Kidney (tissue), 14 donors: Measurements from ENCODE around the gene GYPC. TPM values are rescaled to one million over a fixed set of nuclear protein-coding genes. Genes with fewer than 3 reads are reported as not detected.
A peak's percentile ranks its signal among the peaks of the same experiment; 100 is the strongest.

Experiments
- DNase-seq, 5 donors: peaks; one replicate each; pipeline ENCODE4 v3.0.0-alpha.2; 2013 to 2020
- FAIRE-seq: peaks from 2 replicates; lab custom pipeline; 2012; peaks lifted over from hg19 to GRCh38; lab: Jason Lieb, UNC
- H3K27ac ChIP-seq, 2 donors: one replicate each; pipeline ENCODE4 v1.7.0; 2013; ENCODE audit warnings: low read depth in 2 of 2, low read length in 2 of 2, inconsistent platforms in 1 of 2
- H3K27me3 ChIP-seq: one replicate; pipeline ENCODE4 v1.7.1; 2013; ENCODE audit warnings: low read length, inconsistent platforms; ENCODE audit not compliant: control insufficient read depth, insufficient read depth
- H3K36me3 ChIP-seq, 3 donors: one replicate each; pipeline versions ENCODE4 v1.7.0 to v1.7.1; 2013; ENCODE audit warnings: low read length in 3 of 3, control low read depth in 1 of 3, inconsistent platforms in 1 of 3; ENCODE audit not compliant: insufficient read depth in 3 of 3, control insufficient read depth in 2 of 3
- H3K4me1 ChIP-seq, 3 donors: one replicate each; pipeline versions ENCODE4 v1.7.0 to v1.7.1; 2013; ENCODE audit warnings: low read length in 3 of 3, inconsistent platforms in 1 of 3, low read depth in 1 of 3; ENCODE audit not compliant: control insufficient read depth in 2 of 3, insufficient read depth in 2 of 3
- H3K4me3 ChIP-seq, 3 donors: one replicate each; pipeline versions ENCODE4 v1.7.0 to v1.8.1; 2013; ENCODE audit warnings: low read length in 3 of 3, control low read depth in 1 of 3, inconsistent platforms in 1 of 3
- H3K9ac ChIP-seq, 3 donors: one replicate each; pipeline versions ENCODE4 v1.7.0 to v1.7.1; 2013; ENCODE audit warnings: low read length in 3 of 3, control low read depth in 1 of 3, inconsistent platforms in 1 of 3
- H3K9me3 ChIP-seq, 3 donors: one replicate each; pipeline versions ENCODE4 v1.7.0 to v1.7.1; 2013; ENCODE audit warnings: low read length in 3 of 3, control low read depth in 1 of 3, inconsistent platforms in 1 of 3; ENCODE audit not compliant: control insufficient read depth in 2 of 3, insufficient read depth in 1 of 3
- intact Hi-C: fragments of 100-400 bp; cut with DNase I; formaldehyde crosslinking; loops from one replicate; pipeline ENCODE4 v1.11.1; 2022
- polyA plus RNA-seq: library from polyadenylated mRNA; stranded (reverse); fragments of 350-450 nt; fragmentation: Illumina TruSeq; extraction: RNeasy Lipid Tissue Mini Kit (QIAGEN cat#74804); gene quantifications from one replicate; pipeline ENCODE4 v1.2.3, GENCODE V29; 2014; ENCODE audit warnings: low read depth, low replicate concordance; ENCODE audit not compliant: insufficient read depth
- total RNA-seq: library from RNA; stranded (reverse); fragmentation: NEBNext Ultra II Directional; extraction: Animal tissue kit (Norgen Biotek cat#: 25700); gene quantifications from one replicate; pipeline ENCODE4 v1.2.1, GENCODE V29; 2021
- TF ChIP-seq, protein P1 (sequence below): IDR thresholded peaks from 3 replicates; pipeline ENCODE4 v1.5.1; 2012; ENCODE audit warnings: mild to moderate bottlenecking, moderate library complexity, borderline replicate concordance; ENCODE audit not compliant: insufficient read depth; ENCODE audit errors: extremely low read depth
- donor health status: control.
- donor health status: control.
- donor health status: control.
- donor health status: control.
- donor health status: control.
- donor health status: DM: yes; HTN: yes; CAD: no.
- donor health status: Normal renal cell carcinoma (clear cell type).

GYPC gene
- total and polyA plus RNA-seq, 2 donors from 2014 or later: 51.1 to 61.9 TPM

DNA sequence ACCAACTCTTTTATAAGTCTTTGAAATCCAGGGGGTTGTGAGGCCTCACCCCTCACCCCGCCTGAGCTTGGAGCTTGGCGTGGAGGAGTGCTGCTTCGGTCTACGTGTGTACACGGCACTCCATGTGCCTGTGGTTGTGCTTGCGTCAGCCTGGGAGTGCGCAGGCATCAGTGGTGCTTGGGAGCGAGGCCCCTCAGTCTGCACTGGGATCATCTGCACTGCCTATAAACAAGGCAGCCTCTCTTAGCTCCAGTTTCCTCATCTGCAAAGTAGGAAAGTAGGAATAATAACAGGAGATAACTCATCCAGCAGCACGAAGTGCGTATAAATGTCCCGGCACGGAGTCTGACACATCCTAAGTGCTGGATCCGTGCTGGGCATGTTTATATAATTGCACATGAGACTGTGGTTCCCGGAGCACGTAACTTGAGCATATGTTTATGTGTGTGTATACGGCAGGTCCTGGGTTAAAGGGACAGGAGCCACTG lies 1.2 kb downstream of the GYPC start:
- TF ChIP-seq, protein P1, sequence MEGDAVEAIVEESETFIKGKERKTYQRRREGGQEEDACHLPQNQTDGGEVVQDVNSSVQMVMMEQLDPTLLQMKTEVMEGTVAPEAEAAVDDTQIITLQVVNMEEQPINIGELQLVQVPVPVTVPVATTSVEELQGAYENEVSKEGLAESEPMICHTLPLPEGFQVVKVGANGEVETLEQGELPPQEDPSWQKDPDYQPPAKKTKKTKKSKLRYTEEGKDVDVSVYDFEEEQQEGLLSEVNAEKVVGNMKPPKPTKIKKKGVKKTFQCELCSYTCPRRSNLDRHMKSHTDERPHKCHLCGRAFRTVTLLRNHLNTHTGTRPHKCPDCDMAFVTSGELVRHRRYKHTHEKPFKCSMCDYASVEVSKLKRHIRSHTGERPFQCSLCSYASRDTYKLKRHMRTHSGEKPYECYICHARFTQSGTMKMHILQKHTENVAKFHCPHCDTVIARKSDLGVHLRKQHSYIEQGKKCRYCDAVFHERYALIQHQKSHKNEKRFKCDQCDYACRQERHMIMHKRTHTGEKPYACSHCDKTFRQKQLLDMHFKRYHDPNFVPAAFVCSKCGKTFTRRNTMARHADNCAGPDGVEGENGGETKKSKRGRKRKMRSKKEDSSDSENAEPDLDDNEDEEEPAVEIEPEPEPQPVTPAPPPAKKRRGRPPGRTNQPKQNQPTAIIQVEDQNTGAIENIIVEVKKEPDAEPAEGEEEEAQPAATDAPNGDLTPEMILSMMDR: no peak
- Histone ChIP-seq H3K9me3 (no peaks in the 10 kb centered on the region), H3K4me3 (peak overlapping the region; percentile 31 to 76 (median 60)), H3K27ac (peak overlapping the region; percentile 81 to 94), H3K27me3 (no peaks in the 10 kb centered on the region), H3K9ac (peak overlapping the region; percentile 49 to 91 (median 65)), H3K4me1 (peaks cover 0 to 34% (median 5%) of the 10 kb centered on the region in 3 donors), H3K36me3 (no peaks in the 10 kb centered on the region)
- DNase-seq (peak in 2 of 5 donors; percentile 74 to 87), FAIRE-seq (no peak)
- intact Hi-C loops: no loop called here

DNA sequence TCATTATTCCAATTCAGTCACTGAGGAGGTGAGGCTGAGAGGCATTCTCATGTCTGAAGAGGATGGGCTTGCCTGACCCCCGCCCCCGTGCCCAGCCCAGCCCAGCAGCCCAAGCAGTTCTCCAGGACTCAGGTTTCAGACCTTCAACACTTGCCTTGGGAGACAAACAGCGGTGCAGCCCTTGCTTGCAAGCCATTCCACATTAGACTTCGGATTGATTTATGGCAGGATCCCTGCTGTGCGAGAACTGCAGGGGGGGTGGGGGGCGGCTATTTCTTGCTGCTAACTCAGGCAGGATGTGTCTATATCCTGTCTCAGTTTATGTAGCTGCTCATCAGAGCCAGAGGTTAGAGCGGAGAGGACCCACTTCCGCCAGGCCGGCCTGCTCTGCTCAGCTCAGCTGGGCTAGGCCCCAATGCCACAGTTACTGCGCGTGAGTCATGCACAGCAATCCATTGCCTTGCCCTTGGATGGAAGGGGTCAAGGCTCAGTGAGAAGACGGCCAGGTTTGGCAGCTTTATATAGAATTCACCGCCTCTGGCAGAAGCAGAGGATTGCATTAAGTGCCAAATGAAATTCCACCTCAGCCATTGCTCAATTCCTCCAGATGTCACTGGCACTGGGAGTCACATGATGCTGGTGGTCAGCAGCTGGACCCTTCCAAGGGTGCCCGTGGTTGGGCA lies 1.8 kb downstream of the GYPC start:
- peak; percentile 92 to 96 (median 94) for DNase-seq
- peak overlapping the region in 2 of 3 donors; percentile 65 to 91 for H3K9ac ChIP-seq
- peak overlapping the region; percentile 81 to 94 for H3K27ac ChIP-seq
- no peaks in the 10 kb centered on the region for H3K9me3 ChIP-seq
- no peak for FAIRE-seq
- no peaks in the 10 kb centered on the region for H3K36me3 ChIP-seq
- no peaks in the 10 kb centered on the region for H3K27me3 ChIP-seq
- peak overlapping the region; percentile 31 to 76 (median 60) for H3K4me3 ChIP-seq
- TF ChIP-seq, protein P1: no peak
- H3K4me1 ChIP-seq: peaks cover 0 to 35% (median 5%) of the 10 kb centered on the region in 3 donors
- intact Hi-C loops: no loop called here

DNA sequence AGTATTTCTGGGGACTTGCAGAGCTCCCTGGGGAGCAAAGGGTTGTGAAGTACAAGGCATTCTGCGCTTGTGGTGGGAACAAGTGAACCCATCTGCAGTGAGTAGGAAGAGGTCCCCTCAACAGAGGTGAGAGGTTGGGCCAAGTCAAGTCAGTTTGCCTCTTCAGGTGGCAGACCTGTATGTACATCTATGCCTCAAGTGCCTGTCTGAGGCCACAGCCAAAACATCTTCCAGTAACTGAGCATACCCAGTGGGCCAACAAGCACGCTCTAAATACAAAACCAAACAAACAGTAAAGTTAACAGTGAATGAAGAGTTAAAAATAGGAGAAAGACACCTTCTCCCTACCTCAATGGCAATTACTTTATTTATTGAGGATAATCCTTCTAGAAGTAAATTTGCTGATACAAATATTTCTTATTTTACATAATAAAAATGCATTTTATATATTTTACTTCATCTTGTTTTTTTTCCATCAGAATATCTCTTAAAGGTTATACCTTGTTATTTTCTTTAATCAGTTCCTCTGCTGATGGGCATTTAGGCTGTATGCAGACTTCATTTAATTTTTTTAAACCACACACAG lies 2.5 kb downstream of the GYPC start:
- no peak for FAIRE-seq

More for the DNA sequence above, 2.5 kb downstream of the GYPC start:
- no peaks in the 10 kb centered on the region for H3K36me3 ChIP-seq
- no peaks in the 10 kb centered on the region for H3K27me3 ChIP-seq
- peak overlapping the region in 2 of 3 donors; percentile 60 to 91 for H3K9ac ChIP-seq
- intact Hi-C loops: no loop called here
- DNase-seq: no peak
- peak overlapping the region in 2 of 3 donors; percentile 28 to 76 for H3K4me3 ChIP-seq
- peaks cover 0 to 38% (median 5%) of the 10 kb centered on the region in 3 donors for H3K4me1 ChIP-seq
- peak overlapping the region; percentile 81 to 94 for H3K27ac ChIP-seq
- H3K9me3 ChIP-seq: no peaks in the 10 kb centered on the region
- TF ChIP-seq, protein P1: no peak
